Lower leg skin (tissue), 3 donors: ENCODE measurements around the gene PDZD7.

Experiments used
- POLR2A ChIP-seq, 2 donors: fragments of 450-650 bp; IDR thresholded peaks; one replicate each; pipeline ENCODE4 v1.6.1; 2016 to 2017; ENCODE audit warnings: antibody characterized with exemption in 2 of 2, mild to moderate bottlenecking in 1 of 2, moderate library complexity in 1 of 2
- TF ChIP-seq, protein P1 (sequence below), 3 donors: fragments of 450-650 bp; IDR thresholded peaks; one replicate each; pipeline ENCODE4 v1.5.1; 2016; ENCODE audit warnings: antibody characterized with exemption in 3 of 3, mild to moderate bottlenecking in 3 of 3, moderate library complexity in 2 of 3

DNA sequence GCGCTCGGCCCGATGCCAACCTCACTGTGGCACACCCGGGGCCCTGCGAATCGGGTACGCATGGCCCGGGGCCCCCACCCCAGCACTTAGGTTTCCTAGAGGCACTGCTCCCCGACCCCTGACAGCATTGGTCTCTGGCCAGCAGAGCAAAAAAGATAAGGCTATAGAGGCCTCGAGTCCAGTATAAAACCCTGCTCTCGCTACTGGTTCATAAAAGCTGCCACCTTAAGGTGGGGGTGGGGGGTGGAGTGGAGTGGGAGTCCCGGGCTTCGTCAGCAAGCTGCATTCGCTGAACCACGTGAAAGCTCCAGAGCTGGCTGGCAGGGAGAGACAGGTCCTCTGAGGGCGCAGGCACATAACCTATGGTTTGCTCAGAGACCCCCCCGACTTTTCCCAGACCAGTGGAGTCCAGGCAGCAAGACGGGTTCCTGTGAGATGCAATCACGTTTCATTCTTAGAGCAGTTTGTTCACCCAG lies 32.2 kb upstream of the PDZD7 start:
- TF ChIP-seq, protein P1, sequence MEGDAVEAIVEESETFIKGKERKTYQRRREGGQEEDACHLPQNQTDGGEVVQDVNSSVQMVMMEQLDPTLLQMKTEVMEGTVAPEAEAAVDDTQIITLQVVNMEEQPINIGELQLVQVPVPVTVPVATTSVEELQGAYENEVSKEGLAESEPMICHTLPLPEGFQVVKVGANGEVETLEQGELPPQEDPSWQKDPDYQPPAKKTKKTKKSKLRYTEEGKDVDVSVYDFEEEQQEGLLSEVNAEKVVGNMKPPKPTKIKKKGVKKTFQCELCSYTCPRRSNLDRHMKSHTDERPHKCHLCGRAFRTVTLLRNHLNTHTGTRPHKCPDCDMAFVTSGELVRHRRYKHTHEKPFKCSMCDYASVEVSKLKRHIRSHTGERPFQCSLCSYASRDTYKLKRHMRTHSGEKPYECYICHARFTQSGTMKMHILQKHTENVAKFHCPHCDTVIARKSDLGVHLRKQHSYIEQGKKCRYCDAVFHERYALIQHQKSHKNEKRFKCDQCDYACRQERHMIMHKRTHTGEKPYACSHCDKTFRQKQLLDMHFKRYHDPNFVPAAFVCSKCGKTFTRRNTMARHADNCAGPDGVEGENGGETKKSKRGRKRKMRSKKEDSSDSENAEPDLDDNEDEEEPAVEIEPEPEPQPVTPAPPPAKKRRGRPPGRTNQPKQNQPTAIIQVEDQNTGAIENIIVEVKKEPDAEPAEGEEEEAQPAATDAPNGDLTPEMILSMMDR (IDR thresholded peaks at IDR 0.05), result no peak
- TF ChIP-seq POLR2A (IDR thresholded peaks at IDR 0.05), result no peak
